GM12891 (cell line): ENCODE measurements around the gene CCDC40.

Experiments
- DNase-seq: peaks from one replicate; pipeline ENCODE4 v3.0.0; 2011; ENCODE audit warnings: low spot score; ENCODE audit not compliant: insufficient read length
- FAIRE-seq: peaks from 2 replicates; lab custom pipeline; 2011; peaks lifted over from hg19 to GRCh38; lab: Jason Lieb, UNC
- PAX5 ChIP-seq: IDR thresholded peaks from 2 replicates; pipeline ENCODE4 v1.6.1; 2011; ENCODE audit warnings: low read length, moderate library complexity, mild to moderate bottlenecking; ENCODE audit not compliant: insufficient read depth, severe bottlenecking
- POLR2A ChIP-seq: IDR thresholded peaks from 2 replicates; pipeline ENCODE4 v1.6.1; 2011; ENCODE audit warnings: low read depth, low read length, control low read depth
- POLR2AphosphoS5 ChIP-seq: IDR thresholded peaks from 2 replicates; pipeline ENCODE4 v1.6.1; 2011; ENCODE audit warnings: low read depth, low read length, control low read depth
- POU2F2 ChIP-seq: IDR thresholded peaks from 2 replicates; pipeline ENCODE4 v1.6.1; 2011; ENCODE audit warnings: low read depth, mild to moderate bottlenecking, control low read depth, low read length, moderate library complexity
- SPI1 ChIP-seq: IDR thresholded peaks from 2 replicates; pipeline ENCODE4 v1.6.1; 2011; ENCODE audit warnings: low read depth, low read length, control low read depth
- TAF1 ChIP-seq: IDR thresholded peaks from 2 replicates; pipeline ENCODE4 v1.6.1; 2011; ENCODE audit warnings: low read depth, low read length, control low read depth

Gene CCDC40

GRCh38 chr17:80132906-80133625 is 96.6 kb downstream of the CCDC40 start:
- DNase-seq (no peak), FAIRE-seq (no peak)
- TF ChIP-seq POU2F2, result no peak
- TF ChIP-seq SPI1, result no peak
- TF ChIP-seq POLR2AphosphoS5, result no peak
- no peak for TF ChIP-seq POLR2A
- TF ChIP-seq TAF1, result no peak
- no peak for TF ChIP-seq PAX5

GRCh38 chr17:80133626-80133970 is 97.2 kb downstream of the CCDC40 start:
- DNase-seq (no peak), FAIRE-seq (no peak)
- TF ChIP-seq POLR2A (no peak), POLR2AphosphoS5 (no peak), PAX5 (no peak), SPI1 (no peak), POU2F2 (no peak), TAF1 (no peak)

GRCh38 chr17:80137131-80137530 is 100.7 kb downstream of the CCDC40 start:
- DNase-seq (no peak), FAIRE-seq (no peak)
- no peak for TF ChIP-seq POU2F2
- TF ChIP-seq POLR2AphosphoS5, result no peak
- no peak for TF ChIP-seq SPI1
- no peak for TF ChIP-seq PAX5
- TF ChIP-seq POLR2A, result no peak
- no peak for TF ChIP-seq TAF1

- DNase-seq (no peak), FAIRE-seq (no peak)
- TF ChIP-seq POU2F2 (no peak), SPI1 (no peak), POLR2A (no peak), TAF1 (no peak), POLR2AphosphoS5 (no peak)
Measured at GRCh38 chr17:80138856-80139426, 102.5 kb downstream of the CCDC40 start.

- no peak for FAIRE-seq
- DNase-seq, result no peak
- no peak for TF ChIP-seq POLR2A
- no peak for TF ChIP-seq PAX5
Measured at GRCh38 chr17:80141463-80142165, 105.2 kb downstream of the CCDC40 start.

GRCh38 chr17:80142929-80143328 is 106.5 kb downstream of the CCDC40 start:
- DNase-seq (no peak), FAIRE-seq (no peak)
- no peak for TF ChIP-seq POLR2AphosphoS5
- TF ChIP-seq TAF1, result no peak
- TF ChIP-seq POU2F2, result no peak
- TF ChIP-seq PAX5, result no peak
- no peak for TF ChIP-seq SPI1
- TF ChIP-seq POLR2A, result no peak

GRCh38 chr17:80145076-80146075 is 108.9 kb downstream of the CCDC40 start:
- FAIRE-seq, result peak; percentile 72
- no peak for DNase-seq
- TF ChIP-seq POU2F2 (no peak), SPI1 (no peak), POLR2A (no peak), TAF1 (no peak), PAX5 (no peak), POLR2AphosphoS5 (no peak)

- DNase-seq (no peak), FAIRE-seq (no peak)
- no peak for TF ChIP-seq POU2F2
- TF ChIP-seq SPI1, result 0 out of 2 replicates have a peak, but pooled peaks have one; percentile 14
Measured at GRCh38 chr17:80146121-80147034, 109.9 kb downstream of the CCDC40 start.
